Articular chondrocyte of knee joint (primary cell): ENCODE data around the gene SLC25A3. TPM values are rescaled to one million over a fixed set of nuclear protein-coding genes. Genes with fewer than 3 reads are reported as not detected.

Experiments
- small RNA-seq: library from RNA; depleted of rRNA; stranded (forward); fragments of <200 nt; gene quantifications from one replicate; pipeline ENCODE3, GENCODE V24; 2012
- total RNA-seq: library from RNA; depleted of rRNA; stranded (reverse); fragments of >200 nt; gene quantifications from 2 replicates; pipeline ENCODE4 v1.2.3, GENCODE V29; 2012

The SLC25A3 gene
- 856 and 916 TPM in 2 replicates for total RNA-seq

DNA sequence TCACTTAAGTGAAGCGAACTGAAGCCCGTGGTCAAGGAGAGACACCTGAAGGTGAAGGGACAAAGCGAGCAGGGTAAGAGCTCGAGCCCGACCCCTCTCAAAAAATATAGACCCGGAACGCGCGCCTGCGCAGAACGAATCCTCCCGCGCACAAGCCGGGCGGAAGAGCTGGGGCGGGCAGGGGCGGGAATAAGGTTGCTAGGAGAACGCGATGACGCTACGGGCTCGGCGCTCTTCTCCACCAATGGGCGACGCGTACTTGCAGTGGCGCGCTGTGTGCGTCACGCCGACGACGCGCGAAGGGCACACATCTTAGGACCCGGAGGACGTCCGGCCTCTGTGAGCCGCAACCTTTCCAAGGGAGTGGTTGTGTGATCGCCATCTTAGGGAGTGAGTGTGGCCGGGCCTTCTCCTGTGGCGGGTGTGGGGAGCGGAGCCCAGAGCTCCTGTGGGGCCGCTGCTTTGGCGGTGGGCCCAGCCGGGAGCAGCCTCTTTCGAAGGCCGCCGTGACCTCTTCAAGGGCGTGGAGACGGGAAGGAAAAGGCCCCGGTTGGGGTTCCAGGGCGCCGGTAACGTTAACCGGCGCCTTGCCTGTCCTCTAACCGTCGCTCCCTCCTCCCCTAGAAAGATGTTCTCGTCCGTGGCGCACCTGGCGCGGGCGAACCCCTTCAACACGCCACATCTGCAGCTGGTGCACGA, at the start of gene SLC25A3:
TSS of gene SLC25A3 (plus strand) at position 336 of the 699 bp plus-strand sequence. CDS start at position 629, 293 bp downstream.

GRCh38 chr12:98644712-98645571, 51.5 kb downstream of the SLC25A3 start, which contains the start of the genes APAF1 and IKBIP:
Gene APAF1 (plus strand): TSS chr12:98645290. CDS start chr12:98648360, 3,070 bp downstream.
Gene IKBIP (minus strand): TSS chr12:98644788. CDS start chr12:98644701, 87 bp downstream.

Small RNAs within 50 kb of the gene (small RNA-seq; reads per million reads assigned to genes)
- gene SNORA53: 20.7 reads per million, percentile 95 among the genes with 10 or more reads in this experiment

Other genes starting within 250 kb of the SLC25A3 start
- 79.2 and 88.4 TPM in 2 replicates for gene TMPO, start 78.1 kb upstream of the SLC25A3 start, total RNA-seq
- gene IKBIP, start 51.1 kb downstream of the SLC25A3 start, total RNA-seq: 74.7 and 77.1 TPM in 2 replicates
- 24.0 and 28.9 TPM in 2 replicates for gene APAF1, start 51.6 kb downstream of the SLC25A3 start, total RNA-seq